OCI-LY1 (cell line): ENCODE data around the gene PAPSS2.

ENCODE experiments used
- EZH2 ChIP-seq: fragments of 200-600 bp; sonication (generic), shearing (Covaris generic); IDR thresholded peaks from 2 replicates; pipeline ENCODE4 v1.8.0; 2017; ENCODE audit warnings: borderline replicate concordance, mixed run types, mild to moderate bottlenecking, antibody characterized with exemption, low read length, moderate library complexity, mixed read lengths
- TF ChIP-seq, protein P1 (sequence below): fragments of 200-600 bp; sonication (generic), shearing (Covaris generic); IDR thresholded peaks from 2 replicates; pipeline ENCODE4 v1.5.1; 2017; ENCODE audit warnings: mild to moderate bottlenecking, antibody characterized with exemption, low read length, moderate library complexity, mixed read lengths

DNA sequence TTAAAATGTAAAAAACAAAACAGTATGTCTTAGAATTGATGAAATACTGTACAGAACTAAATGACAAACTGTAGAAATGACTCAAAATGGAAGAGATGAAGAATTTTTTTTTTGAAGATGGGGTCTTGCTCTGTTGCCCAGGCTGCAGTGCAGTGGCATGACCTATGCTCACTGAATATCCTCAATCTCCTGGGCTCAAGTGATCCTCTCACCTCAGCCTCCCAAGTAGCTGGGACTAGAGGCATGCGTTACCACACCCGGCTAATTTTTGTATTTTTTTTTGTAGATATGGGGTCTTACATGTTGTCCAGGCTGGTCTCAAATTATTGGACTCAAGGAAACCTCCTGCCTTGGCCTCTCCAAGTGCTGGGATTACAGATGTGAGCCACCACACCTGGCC is 121.9 kb downstream of the PAPSS2 start:
- TF ChIP-seq, protein P1, sequence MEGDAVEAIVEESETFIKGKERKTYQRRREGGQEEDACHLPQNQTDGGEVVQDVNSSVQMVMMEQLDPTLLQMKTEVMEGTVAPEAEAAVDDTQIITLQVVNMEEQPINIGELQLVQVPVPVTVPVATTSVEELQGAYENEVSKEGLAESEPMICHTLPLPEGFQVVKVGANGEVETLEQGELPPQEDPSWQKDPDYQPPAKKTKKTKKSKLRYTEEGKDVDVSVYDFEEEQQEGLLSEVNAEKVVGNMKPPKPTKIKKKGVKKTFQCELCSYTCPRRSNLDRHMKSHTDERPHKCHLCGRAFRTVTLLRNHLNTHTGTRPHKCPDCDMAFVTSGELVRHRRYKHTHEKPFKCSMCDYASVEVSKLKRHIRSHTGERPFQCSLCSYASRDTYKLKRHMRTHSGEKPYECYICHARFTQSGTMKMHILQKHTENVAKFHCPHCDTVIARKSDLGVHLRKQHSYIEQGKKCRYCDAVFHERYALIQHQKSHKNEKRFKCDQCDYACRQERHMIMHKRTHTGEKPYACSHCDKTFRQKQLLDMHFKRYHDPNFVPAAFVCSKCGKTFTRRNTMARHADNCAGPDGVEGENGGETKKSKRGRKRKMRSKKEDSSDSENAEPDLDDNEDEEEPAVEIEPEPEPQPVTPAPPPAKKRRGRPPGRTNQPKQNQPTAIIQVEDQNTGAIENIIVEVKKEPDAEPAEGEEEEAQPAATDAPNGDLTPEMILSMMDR = no peak
- TF ChIP-seq EZH2 = no peak
